ENCODE measurements around the gene ATP5ME. TPM values are rescaled to one million over a fixed set of nuclear protein-coding genes. Genes with fewer than 3 reads are reported as not detected.
"Not testable (repeated sequence)": the region's sequence is repeated elsewhere in the genome, so short reads cannot be mapped to it uniquely, and the experiment has no call there.

Gene ATP5ME
- total and polyA plus RNA-seq, 12 donors, result 43.4 to 1,353 (median 325) TPM

- Histone ChIP-seq H3K4me1 (replicated peaks in 1 of 2) (no peaks in the 10 kb centered on the region), H3K36me3 (replicated peaks in 1 of 2) (no peaks in the 10 kb centered on the region), H3K4me3 (no peak overlapping the region), H3K27me3 (peaks cover 9% of the 10 kb centered on the region), H3K9me3 (replicated peaks in 1 of 3) (no peaks in the 10 kb centered on the region), H3K27ac (no peak overlapping the region)
- 67 to 70% (median 69%) methylated on average over 19 to 32 of the region's 32 CpGs for WGBS, 4 donors
- TF ChIP-seq POLR2A (IDR thresholded peaks at IDR 0.05) (no peak), CTCF (IDR thresholded peaks at IDR 0.05) (no peak)
- DNase-seq, result no peak
- intact Hi-C loops (cut with DNase I), result no loop called here
Measured at GRCh38 chr4:637536-638280, 36.4 kb downstream of the ATP5ME start.

DNA sequence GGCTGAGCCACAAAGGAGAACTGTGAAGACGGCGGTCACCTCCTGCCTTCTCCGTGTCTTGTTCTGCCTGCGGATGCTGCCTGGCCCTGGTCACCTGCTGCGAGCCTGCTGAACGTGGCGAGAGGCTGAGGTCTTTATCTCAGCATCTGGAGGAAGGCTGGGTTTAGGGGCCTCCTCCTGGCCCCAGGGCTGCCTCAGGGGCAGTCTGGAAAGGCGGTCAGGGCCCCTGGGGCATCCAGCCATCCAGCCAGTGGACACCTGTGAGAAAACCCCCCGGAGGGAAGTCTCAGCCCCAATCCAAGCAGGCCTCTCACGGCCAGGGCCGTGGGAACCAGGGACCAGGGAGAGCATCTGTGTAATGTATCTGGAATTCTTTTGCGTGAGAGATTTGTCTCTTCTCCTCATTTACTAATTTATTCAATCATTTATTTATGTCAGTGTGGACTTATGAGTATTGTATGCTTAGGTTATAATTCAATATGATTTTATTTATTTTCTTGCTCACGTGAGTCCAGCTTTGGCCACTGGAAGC is 37.4 kb downstream of the ATP5ME start:
- TF ChIP-seq POLR2A (IDR thresholded peaks at IDR 0.05) (no peak), CTCF (IDR thresholded peaks at IDR 0.05) (no peak)
- H3K36me3 ChIP-seq (replicated peaks in 1 of 2), result no peaks in the 10 kb centered on the region
- intact Hi-C loops (cut with DNase I), result no loop called here
- H3K27ac ChIP-seq, result no peak overlapping the region
- no peaks in the 10 kb centered on the region for H3K4me1 ChIP-seq (replicated peaks in 1 of 2)
- WGBS, 4 donors, result 38 to 70% (median 59%) methylated on average over 5 to 13 of the region's 13 CpGs
- peaks cover 9% of the 10 kb centered on the region for H3K27me3 ChIP-seq
- H3K4me3 ChIP-seq, result no peak overlapping the region
- DNase-seq, result no peak
- H3K9me3 ChIP-seq (replicated peaks in 1 of 3), result no peaks in the 10 kb centered on the region

GRCh38 chr4:635851-636627 is 38.0 kb downstream of the ATP5ME start:
- H3K27me3 ChIP-seq, result peaks cover 9% of the 10 kb centered on the region
- WGBS, 4 donors, result 78 to 93% (median 85%) methylated on average over 13 to 22 of the region's 22 CpGs
- H3K4me3 ChIP-seq, result no peak overlapping the region

GRCh38 chr4:635066-635835 is 38.8 kb downstream of the ATP5ME start:
- intact Hi-C loops (cut with DNase I); DNase-seq: not testable (repeated sequence)

More at GRCh38 chr4:635851-636627, 38.0 kb downstream of the ATP5ME start:
- intact Hi-C loops (cut with DNase I), result no loop called here
- H3K27ac ChIP-seq, result no peak overlapping the region
- no peak for DNase-seq
- no peaks in the 10 kb centered on the region for H3K36me3 ChIP-seq (replicated peaks in 1 of 2)
- no peaks in the 10 kb centered on the region for H3K4me1 ChIP-seq (replicated peaks in 1 of 2)
- no peaks in the 10 kb centered on the region for H3K9me3 ChIP-seq (replicated peaks in 1 of 3)
- TF ChIP-seq CTCF (IDR thresholded peaks at IDR 0.05) (no peak), POLR2A (IDR thresholded peaks at IDR 0.05) (no peak)

More at GRCh38 chr4:635066-635835, 38.8 kb downstream of the ATP5ME start:
- H3K4me3 ChIP-seq; H3K27me3 ChIP-seq; H3K27ac ChIP-seq; H3K9me3 ChIP-seq (replicated peaks in 1 of 3); H3K4me1 ChIP-seq (replicated peaks in 1 of 2); H3K36me3 ChIP-seq (replicated peaks in 1 of 2): not testable (repeated sequence)
- WGBS, 4 donors, result 86 to 91% (median 89%) methylated on average over 28 to 46 of the region's 46 CpGs
